PC-3 (cell line): ENCODE measurements around the gene JAK3. TPM values are rescaled to one million over a fixed set of nuclear protein-coding genes. Genes with fewer than 3 reads are reported as not detected.

Experiments used
- ATAC-seq: fragments of 200-7000 bp; cut with Tn5 transposase; 2 replicates; pipeline ENCODE4 v1.9.1; 2020; ENCODE audit warnings: mild to moderate bottlenecking, moderate library complexity
- BruUV-seq: library from RNA; stranded (reverse); fragments of 400-500 nt; replicated peaks from 2 replicates; lab custom pipeline; 2021; lab: Mats Ljungman, UMichigan
- CTCF ChIA-PET: fragments of 300-600 bp; sonication (Branson Sonifier 250); formaldehyde crosslinking; loops from one replicate; lab custom pipeline; 2022; ENCODE audit warnings: antibody characterized with exemption; lab: Charles Lee
- POLR2A ChIA-PET: fragments of 300-600 bp; sonication (Branson Sonifier 250); formaldehyde crosslinking; loops from one replicate; lab custom pipeline; 2022; ENCODE audit warnings: antibody characterized with exemption; ENCODE audit not compliant: unreplicated experiment; lab: Charles Lee
- DNase-seq: peaks from one replicate; pipeline ENCODE4 v3.0.0-alpha.2; 2015
- H2AFZ ChIP-seq: fragments of 300-600 bp; sonication (generic); 2 replicates; pipeline ENCODE4 v1.6.0; 2016; ENCODE audit warnings: antibody characterized with exemption, low read length
- H3F3A ChIP-seq: fragments of 300-600 bp; sonication (generic); one replicate; pipeline ENCODE4 v1.6.0; 2017; ENCODE audit warnings: antibody characterized with exemption, low read length, control low read depth, mild to moderate bottlenecking; ENCODE audit not compliant: unreplicated experiment
- H3K27ac ChIP-seq: fragments of 300-600 bp; sonication (generic); 2 replicates; pipeline ENCODE4 v1.5.1; 2016; ENCODE audit warnings: mild to moderate bottlenecking, low read length
- H3K27me3 ChIP-seq: fragments of 300-600 bp; sonication (generic); 2 replicates; pipeline ENCODE4 v1.6.1; 2016; ENCODE audit warnings: low read length, mixed read lengths
- H3K36me3 ChIP-seq: fragments of 300-600 bp; sonication (generic); 2 replicates; pipeline ENCODE4 v1.6.1; 2016; ENCODE audit warnings: low read depth, mixed run types, low read length, mixed read lengths
- H3K4me1 ChIP-seq: fragments of 300-600 bp; sonication (generic); 2 replicates; pipeline ENCODE4 v1.5.1; 2016; ENCODE audit warnings: low read length; ENCODE audit not compliant: insufficient read depth
- H3K4me2 ChIP-seq: fragments of 300-600 bp; sonication (generic); 2 replicates; pipeline ENCODE4 v1.6.0; 2016; ENCODE audit warnings: low read length
- H3K4me3 ChIP-seq: fragments of 300-600 bp; sonication (generic); 2 replicates; pipeline ENCODE4 v1.5.1; 2016; ENCODE audit warnings: mild to moderate bottlenecking, low read length, mixed read lengths
- H3K79me2 ChIP-seq: fragments of 300-600 bp; sonication (generic); 2 replicates; pipeline ENCODE4 v1.6.1; 2017; ENCODE audit warnings: low read length, mixed read lengths
- H3K9ac ChIP-seq: fragments of 300-600 bp; sonication (generic); 2 replicates; pipeline ENCODE4 v1.6.0; 2016; ENCODE audit warnings: mild to moderate bottlenecking, low read length
- H3K9me2 ChIP-seq: fragments of 300-600 bp; sonication (generic); replicated peaks from 2 replicates; pipeline ENCODE4 v1.6.1; 2016; ENCODE audit warnings: mixed run types, low read length, mixed read lengths
- H3K9me3 ChIP-seq: fragments of 300-600 bp; sonication (generic); 2 replicates; pipeline ENCODE4 v1.6.1; 2016; ENCODE audit warnings: low read length, mixed read lengths
- H4K20me1 ChIP-seq: fragments of 300-600 bp; sonication (generic); 2 replicates; pipeline ENCODE4 v1.6.1; 2016; ENCODE audit warnings: low read length, mixed read lengths
- EZH2 ChIP-seq: fragments of 300-600 bp; sonication (generic); IDR thresholded peaks from one replicate; pipeline ENCODE4 v1.6.1; 2017; ENCODE audit warnings: antibody characterized with exemption, mild to moderate bottlenecking, low read length; ENCODE audit not compliant: unreplicated experiment
- EZH2phosphoT487 ChIP-seq: fragments of 300-600 bp; sonication (generic); IDR thresholded peaks from 2 replicates; pipeline ENCODE4 v1.6.1; 2018; ENCODE audit warnings: mild to moderate bottlenecking, antibody characterized with exemption, low read length, borderline replicate concordance
- intact Hi-C: fragments of 100-400 bp; cut with micrococcal nuclease; formaldehyde crosslinking; loops from 2 replicates; pipeline ENCODE4 v1.9.0; 2023
- total RNA-seq: library from RNA; depleted of rRNA; stranded (reverse); fragments of >200 nt; gene quantifications from 2 replicates; pipeline ENCODE4 v1.2.3, GENCODE V29; 2014
- TF ChIP-seq, protein P1 (sequence below): fragments of 300-600 bp; sonication (generic); conservative IDR thresholded peaks from 2 replicates; pipeline ENCODE4 v1.5.1; 2017; ENCODE audit warnings: antibody characterized with exemption, low read depth, mild to moderate bottlenecking, low read length

The JAK3 gene
- total RNA-seq, 1 experiment from 2014 or later = 1.5 TPM

DNA sequence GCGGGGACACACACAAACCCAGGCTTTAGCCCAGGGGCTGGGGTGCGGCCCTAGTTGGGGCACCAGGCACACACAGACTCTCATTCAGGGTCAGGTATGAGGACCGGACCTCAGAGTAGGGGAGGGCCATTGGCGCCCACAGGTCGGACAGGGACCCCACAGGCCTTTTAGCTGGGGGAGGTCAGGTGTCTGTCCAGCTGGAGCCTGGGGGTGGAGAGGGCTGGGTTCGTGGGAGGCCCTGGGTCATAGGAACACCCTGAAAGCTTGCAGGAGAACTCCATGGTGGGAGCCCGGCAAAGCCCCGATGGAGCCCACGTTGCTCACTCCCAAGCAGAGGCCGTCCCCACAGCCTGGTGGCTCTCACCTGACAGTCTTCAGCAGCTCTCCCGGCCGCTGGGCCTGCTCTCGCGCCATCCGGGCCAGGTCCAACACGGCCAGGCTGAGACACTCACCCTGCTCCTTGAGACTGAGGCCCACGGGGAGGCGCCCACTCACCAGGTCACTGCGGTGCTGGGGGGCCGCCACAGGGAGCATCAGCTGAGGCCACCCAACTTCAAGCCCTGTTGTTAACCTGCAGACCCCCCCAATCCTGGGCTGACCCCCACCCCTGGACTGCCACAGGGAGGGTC is 5.0 kb downstream of the JAK3 start:
- peak overlapping the region; percentile 76 for H3K4me3 ChIP-seq
- peak overlapping the region; percentile 99 for H3K4me2 ChIP-seq
- no peaks in the 10 kb centered on the region for H3K36me3 ChIP-seq
- TF ChIP-seq, protein P1, sequence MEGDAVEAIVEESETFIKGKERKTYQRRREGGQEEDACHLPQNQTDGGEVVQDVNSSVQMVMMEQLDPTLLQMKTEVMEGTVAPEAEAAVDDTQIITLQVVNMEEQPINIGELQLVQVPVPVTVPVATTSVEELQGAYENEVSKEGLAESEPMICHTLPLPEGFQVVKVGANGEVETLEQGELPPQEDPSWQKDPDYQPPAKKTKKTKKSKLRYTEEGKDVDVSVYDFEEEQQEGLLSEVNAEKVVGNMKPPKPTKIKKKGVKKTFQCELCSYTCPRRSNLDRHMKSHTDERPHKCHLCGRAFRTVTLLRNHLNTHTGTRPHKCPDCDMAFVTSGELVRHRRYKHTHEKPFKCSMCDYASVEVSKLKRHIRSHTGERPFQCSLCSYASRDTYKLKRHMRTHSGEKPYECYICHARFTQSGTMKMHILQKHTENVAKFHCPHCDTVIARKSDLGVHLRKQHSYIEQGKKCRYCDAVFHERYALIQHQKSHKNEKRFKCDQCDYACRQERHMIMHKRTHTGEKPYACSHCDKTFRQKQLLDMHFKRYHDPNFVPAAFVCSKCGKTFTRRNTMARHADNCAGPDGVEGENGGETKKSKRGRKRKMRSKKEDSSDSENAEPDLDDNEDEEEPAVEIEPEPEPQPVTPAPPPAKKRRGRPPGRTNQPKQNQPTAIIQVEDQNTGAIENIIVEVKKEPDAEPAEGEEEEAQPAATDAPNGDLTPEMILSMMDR = no peak
- TF ChIP-seq EZH2phosphoT487 = no peak
- no peak for TF ChIP-seq EZH2
- H3K9ac ChIP-seq = peak overlapping the region; percentile 94
- TSS peak; percentile 84 for BruUV-seq
- no peak for DNase-seq
- H3K27me3 ChIP-seq = no peaks in the 10 kb centered on the region
- ChIA-PET CTCF (interaction anchor here (0.6 to 0.7 kb wide), 2 partner anchors 16 to 347 kb away, joined by 7 to 11 read pairs; no protein-coding TSS in a partner anchor), POLR2A (interaction anchor here (0.8 to 1.7 kb wide), 2 partner anchors 12 to 17 kb away, joined by 3 to 28 read pairs; partner anchors contain the start of gene RPL18A)
- H3K9me2 ChIP-seq = no peaks in the 10 kb centered on the region
- no peaks in the 10 kb centered on the region for H3F3A ChIP-seq
- no peaks in the 10 kb centered on the region for H4K20me1 ChIP-seq
- intact Hi-C loops = loop anchor here (5.0 kb wide), 1 partner anchor 225 kb away; no protein-coding TSS in a partner anchor
- no peak; the same call in 1 of the 2 replicates for ATAC-seq
- H3K79me2 ChIP-seq = peaks cover 14% of the 10 kb centered on the region
- H3K9me3 ChIP-seq = no peaks in the 10 kb centered on the region
- peak overlapping the region; percentile 51 for H3K27ac ChIP-seq
- peak overlapping the region; percentile 87 for H2AFZ ChIP-seq
- H3K4me1 ChIP-seq = peaks cover 19% of the 10 kb centered on the region

DNA sequence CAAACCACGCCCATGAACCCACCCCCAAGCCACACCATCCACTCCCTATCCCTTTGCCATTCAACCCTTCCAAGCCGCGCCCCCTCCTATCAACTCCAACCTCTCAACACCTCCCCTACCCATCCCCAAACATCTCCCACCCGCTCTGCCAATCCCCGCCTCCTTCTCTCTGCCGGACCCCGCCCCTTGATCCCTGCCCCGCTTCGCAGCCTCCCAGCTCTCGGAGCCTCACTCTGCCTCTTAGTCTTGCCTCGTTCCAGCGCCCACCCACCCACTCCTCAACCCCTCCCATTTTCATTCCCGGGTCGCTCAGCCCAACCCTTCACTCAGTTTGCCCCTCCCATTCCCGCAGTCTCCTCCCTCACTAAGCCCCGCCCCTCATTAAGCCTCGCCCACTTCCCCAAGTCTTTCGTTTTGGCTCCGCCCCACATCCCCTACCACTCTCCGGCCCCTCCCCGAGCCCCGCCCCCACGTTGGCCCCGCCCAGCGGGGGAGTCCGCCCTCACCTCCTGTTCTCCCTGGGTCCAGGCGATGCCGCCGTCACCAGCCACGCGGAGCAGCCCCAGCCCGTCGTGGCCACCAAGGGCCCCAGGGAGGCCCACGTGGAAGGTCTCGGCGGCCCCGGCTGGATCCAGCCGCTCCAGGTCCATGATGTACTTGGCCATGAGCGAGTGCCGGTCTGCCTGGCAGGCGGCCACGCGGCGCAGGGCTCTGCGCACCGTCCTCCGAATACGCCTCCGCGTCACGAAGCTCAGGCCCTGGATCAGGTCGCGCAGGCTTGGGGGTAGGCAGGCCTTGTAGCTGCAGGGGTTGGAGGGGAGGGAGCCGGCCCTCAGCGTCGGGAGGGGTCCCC is 5.7 kb downstream of the JAK3 start:
- Histone ChIP-seq H3K36me3 (no peaks in the 10 kb centered on the region), H3K4me1 (peaks cover 19% of the 10 kb centered on the region), H3F3A (no peaks in the 10 kb centered on the region), H3K9me2 (no peaks in the 10 kb centered on the region), H3K9me3 (no peaks in the 10 kb centered on the region), H3K4me3 (peak overlapping the region; percentile 76), H4K20me1 (no peaks in the 10 kb centered on the region), H3K9ac (peak overlapping the region; percentile 94), H2AFZ (peak overlapping the region; percentile 87), H3K4me2 (peak overlapping the region; percentile 99), H3K79me2 (peaks cover 14% of the 10 kb centered on the region), H3K27ac (peak overlapping the region; percentile 51), H3K27me3 (no peaks in the 10 kb centered on the region)
- ATAC-seq (peak; percentile 85), DNase-seq (peak; percentile 97)
- intact Hi-C loops = loop anchor here (1.0 to 5.0 kb wide), 3 partner anchors 11 to 225 kb away; no protein-coding TSS in a partner anchor
- ChIA-PET CTCF (interaction anchor here (0.7 to 1.1 kb wide), 3 partner anchors 11 to 346 kb away, joined by 3 to 9 read pairs (median 7); partner anchors contain the start of gene RPL18A), POLR2A (interaction anchor here (0.5 to 1.7 kb wide), 5 partner anchors 10 to 47 kb away, joined by 3 to 28 read pairs (median 5); partner anchors contain the start of genes B3GNT3 and RPL18A)
- TF ChIP-seq EZH2 (no peak), EZH2phosphoT487 (no peak)
- TF ChIP-seq, protein P1 = no peak
- BruUV-seq = no TSS peak
